ENCODE results near the gene RAD52.

The RAD52 gene

GRCh38 chr12:867905-868304, 81.6 kb downstream of the RAD52 start:
- no peak for DNase-seq (ENCODE audit: low read depth, low spot score)
- TF ChIP-seq POLR2AphosphoS5 (IDR thresholded peaks at IDR 0.05; ENCODE audit: borderline replicate concordance, low read depth, low read length) (no peak), EZH2 (IDR thresholded peaks at IDR 0.05) (no peak), FOXP2 (optimal IDR thresholded peaks at IDR 0.05; ENCODE audit: control extremely low read depth, extremely low read length, insufficient read depth) (no peak)
- H3K36me3 ChIP-seq (ENCODE audit: insufficient read depth, low read length), result peaks cover 35% of the 10 kb centered on the region
- no peaks in the 10 kb centered on the region for H3K9me3 ChIP-seq (ENCODE audit: low read depth, low read length)
- H3K9ac ChIP-seq (ENCODE audit: insufficient read length), result no peak overlapping the region
- no peak overlapping the region for H3K4me3 ChIP-seq
- no peak overlapping the region for H3K27ac ChIP-seq

DNA sequence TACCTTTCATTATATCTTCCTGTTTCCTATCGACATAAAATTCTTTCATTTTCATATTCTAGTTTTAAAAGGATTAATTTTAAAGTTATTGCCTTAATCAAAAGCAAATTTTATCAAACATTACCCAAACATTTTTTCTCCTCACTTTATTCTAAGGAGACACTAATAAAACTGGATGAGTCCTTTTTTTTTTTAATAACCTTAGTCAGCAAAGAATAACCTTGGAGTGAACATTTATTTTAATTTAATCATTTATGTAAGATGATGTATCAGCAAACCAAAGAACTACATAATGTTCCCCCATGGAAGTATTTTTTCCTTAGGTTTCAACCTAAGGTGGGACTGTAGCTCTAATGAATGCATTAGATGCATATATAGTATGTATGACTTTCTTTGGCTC, 83.9 kb downstream of the RAD52 start:
- Histone ChIP-seq H3K4me3 (no peak overlapping the region), H3K9ac (ENCODE audit: insufficient read length) (no peak overlapping the region), H3K27ac (no peak overlapping the region), H3K9me3 (ENCODE audit: low read depth, low read length) (no peaks in the 10 kb centered on the region), H3K36me3 (ENCODE audit: insufficient read depth, low read length) (peaks cover 44% of the 10 kb centered on the region)
- TF ChIP-seq FOXP2 (optimal IDR thresholded peaks at IDR 0.05; ENCODE audit: control extremely low read depth, extremely low read length, insufficient read depth), result no peak
- TF ChIP-seq POLR2AphosphoS5 (IDR thresholded peaks at IDR 0.05; ENCODE audit: borderline replicate concordance, low read depth, low read length), result no peak
- TF ChIP-seq EZH2 (IDR thresholded peaks at IDR 0.05), result no peak
- DNase-seq (ENCODE audit: low read depth, low spot score), result no peak

DNA sequence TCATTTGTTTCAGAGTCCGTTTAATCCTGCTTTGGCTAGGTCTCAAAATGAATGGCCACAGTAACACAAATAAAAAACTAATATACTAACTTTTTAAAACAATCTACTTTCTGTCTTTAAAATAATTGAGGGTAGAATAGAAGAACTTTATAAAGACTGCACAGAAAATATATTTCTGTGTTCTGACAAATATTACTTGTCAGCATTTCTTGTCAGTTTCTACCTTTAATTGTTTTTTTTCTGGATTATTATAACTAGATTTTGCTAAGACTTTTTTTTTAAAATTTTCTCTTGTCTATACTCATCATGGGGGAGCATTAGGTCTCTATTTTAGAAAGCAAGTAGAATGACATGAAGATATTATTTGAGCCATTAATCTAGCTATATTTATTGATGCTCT, 86.2 kb downstream of the RAD52 start:
- Histone ChIP-seq H3K9ac (ENCODE audit: insufficient read length) (no peak overlapping the region), H3K4me3 (no peak overlapping the region), H3K9me3 (ENCODE audit: low read depth, low read length) (no peaks in the 10 kb centered on the region), H3K27ac (no peak overlapping the region), H3K36me3 (ENCODE audit: insufficient read depth, low read length) (peaks cover 52% of the 10 kb centered on the region)
- TF ChIP-seq POLR2AphosphoS5 (IDR thresholded peaks at IDR 0.05; ENCODE audit: borderline replicate concordance, low read depth, low read length), result no peak
- TF ChIP-seq FOXP2 (optimal IDR thresholded peaks at IDR 0.05; ENCODE audit: control extremely low read depth, extremely low read length, insufficient read depth), result no peak
- TF ChIP-seq EZH2 (IDR thresholded peaks at IDR 0.05), result no peak
- no peak for DNase-seq (ENCODE audit: low read depth, low spot score)

DNA sequence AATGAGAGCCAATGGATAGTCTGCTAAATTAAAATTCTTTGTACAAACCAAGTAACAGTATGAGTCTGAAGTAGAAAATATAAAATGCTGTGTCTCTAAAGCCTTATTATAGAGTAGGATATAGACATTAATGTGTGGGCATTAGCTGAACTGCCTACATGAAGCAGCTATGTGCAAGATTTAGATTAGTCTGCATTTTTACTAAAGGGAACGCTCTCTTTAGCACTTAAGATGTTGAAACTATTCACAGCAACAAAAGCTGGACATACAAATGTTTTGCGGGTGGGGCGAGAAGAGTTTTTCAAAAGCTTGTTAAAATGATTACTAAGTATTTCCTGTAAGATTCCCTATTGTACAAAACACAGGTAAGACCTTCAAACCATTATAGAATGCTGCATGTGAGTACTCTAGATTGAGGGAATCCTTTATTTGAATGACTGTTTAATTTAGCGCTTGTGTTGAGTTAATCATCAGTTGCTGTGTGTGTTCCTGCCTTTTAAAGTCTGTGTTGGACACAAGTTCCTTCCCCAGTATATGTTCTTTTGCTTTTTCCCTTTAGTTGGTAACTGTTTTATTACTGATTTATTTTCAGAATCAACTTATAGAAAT, 87.1 kb downstream of the RAD52 start:
- Histone ChIP-seq H3K27ac (no peak overlapping the region), H3K9me3 (ENCODE audit: low read depth, low read length) (no peaks in the 10 kb centered on the region), H3K36me3 (ENCODE audit: insufficient read depth, low read length) (peaks cover 54% of the 10 kb centered on the region), H3K9ac (ENCODE audit: insufficient read length) (no peak overlapping the region), H3K4me3 (no peak overlapping the region)
- TF ChIP-seq FOXP2 (optimal IDR thresholded peaks at IDR 0.05; ENCODE audit: control extremely low read depth, extremely low read length, insufficient read depth), result no peak
- no peak for TF ChIP-seq EZH2 (IDR thresholded peaks at IDR 0.05)
- no peak for TF ChIP-seq POLR2AphosphoS5 (IDR thresholded peaks at IDR 0.05; ENCODE audit: borderline replicate concordance, low read depth, low read length)
- DNase-seq (ENCODE audit: low read depth, low spot score), result no peak
